SHP77 treated with DMSO at 0.1 percent for 48 hours (cell line): ENCODE results near the gene JAKMIP3.
A peak's percentile ranks its signal among the peaks of the same experiment; 100 is the strongest.

ENCODE experiments used
- DNase-seq: peaks from one replicate; lab custom pipeline; 2025; lab: John Stamatoyannopoulos, UW

Gene JAKMIP3

GRCh38 chr10:132065491-132066105 lies at the start of gene JAKMIP3:
Gene JAKMIP3 (plus strand): TSS chr10:132065946. CDS start chr10:132104809, 38,863 bp downstream.
- DNase-seq = no peak

- DNase-seq = no peak
These were observed 49.2 kb upstream of the JAKMIP3 start for GRCh38 chr10:132016514-132016913.

GRCh38 chr10:132018446-132018845 lies 47.3 kb upstream of the JAKMIP3 start:
- DNase-seq = no peak

GRCh38 chr10:132019366-132019765 lies 46.4 kb upstream of the JAKMIP3 start:
- no peak for DNase-seq

GRCh38 chr10:132020456-132020855 lies 45.3 kb upstream of the JAKMIP3 start:
- no peak for DNase-seq

- no peak for DNase-seq
These were observed 44.7 kb upstream of the JAKMIP3 start for GRCh38 chr10:132021046-132021445.

GRCh38 chr10:132021504-132022143 lies 44.1 kb upstream of the JAKMIP3 start:
- no peak for DNase-seq

GRCh38 chr10:132022241-132022640 lies 43.5 kb upstream of the JAKMIP3 start:
- DNase-seq = no peak

GRCh38 chr10:132023092-132023811 lies 42.5 kb upstream of the JAKMIP3 start:
- peak; percentile 2 for DNase-seq

- DNase-seq = no peak
These were observed 38.2 kb upstream of the JAKMIP3 start for GRCh38 chr10:132027423-132027983.

- DNase-seq = no peak
These were observed 37.0 kb upstream of the JAKMIP3 start for GRCh38 chr10:132028706-132029105.

- no peak for DNase-seq
These were observed 34.8 kb upstream of the JAKMIP3 start for GRCh38 chr10:132030898-132031463.

GRCh38 chr10:132033632-132034031 lies 32.1 kb upstream of the JAKMIP3 start:
- DNase-seq = no peak

GRCh38 chr10:132035476-132035875 lies 30.3 kb upstream of the JAKMIP3 start:
- DNase-seq = no peak

GRCh38 chr10:132036153-132036886 lies 29.4 kb upstream of the JAKMIP3 start:
- no peak for DNase-seq

- no peak for DNase-seq
These were observed 28.7 kb upstream of the JAKMIP3 start for GRCh38 chr10:132036887-132037675.

- no peak for DNase-seq
These were observed 28.1 kb upstream of the JAKMIP3 start for GRCh38 chr10:132037676-132037975.

- DNase-seq = no peak
These were observed 26.4 kb upstream of the JAKMIP3 start for GRCh38 chr10:132039371-132039770.

GRCh38 chr10:132040046-132040445 lies 25.7 kb upstream of the JAKMIP3 start:
- DNase-seq = no peak

GRCh38 chr10:132041340-132041739 lies 24.4 kb upstream of the JAKMIP3 start:
- DNase-seq = no peak
